H1 (cell line): ENCODE data around the gene GP2.

Source experiments
- NRF1 ChIP-seq: IDR thresholded peaks from 2 replicates; pipeline ENCODE4 v1.6.1; 2011; ENCODE audit warnings: mild to moderate bottlenecking, low read depth, low read length, improper control_type of control experiment
- POLR2AphosphoS5 ChIP-seq: IDR thresholded peaks from 2 replicates; pipeline ENCODE4 v1.6.1; 2011; ENCODE audit warnings: low read depth, low read length
- TAF7 ChIP-seq: optimal IDR thresholded peaks from 2 replicates; pipeline ENCODE3; 2011; ENCODE audit warnings: low read depth, mild to moderate bottlenecking, inconsistent platforms, low read length, moderate library complexity, borderline replicate concordance

DNA sequence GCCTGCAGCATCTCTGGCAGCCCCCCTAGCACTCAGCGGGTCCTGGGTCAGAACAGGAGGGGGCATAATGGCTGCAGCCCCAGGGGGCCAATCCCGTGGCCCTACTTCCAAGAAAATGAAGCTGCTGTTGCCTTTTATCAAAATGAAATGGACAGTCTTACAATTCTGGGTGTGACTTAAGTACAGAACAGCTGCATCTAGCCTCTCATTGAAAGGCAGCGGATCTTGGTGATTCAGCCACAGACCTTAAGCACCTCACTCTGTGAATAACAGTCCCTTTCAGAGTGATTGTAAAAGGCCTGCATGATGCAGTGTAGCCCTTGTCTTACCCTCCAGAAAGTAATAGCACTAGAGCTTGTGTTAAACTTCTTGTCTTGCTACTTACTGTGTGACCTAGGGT lies 36.7 kb upstream of the GP2 start:
- TF ChIP-seq POLR2AphosphoS5 (no peak), TAF7 (no peak), NRF1 (no peak)
